T-helper 17 cell (primary cell): ENCODE results near the gene DENND10. TPM values are rescaled to one million over a fixed set of nuclear protein-coding genes. Genes with fewer than 3 reads are reported as not detected.
A peak's percentile ranks its signal among the peaks of the same experiment; 100 is the strongest.
"Not testable (repeated sequence)": the region's sequence is repeated elsewhere in the genome, so short reads cannot be mapped to it uniquely, and the experiment has no call there.

Experiments used
- ATAC-seq: fragments of 150-1000 bp; cut with Tn5 transposase; 2 replicates; pipeline ENCODE4 v1.10.0; 2021; ENCODE audit warnings: mild to moderate bottlenecking, moderate library complexity
- DNase-seq, 3 donors: peaks; one replicate each; pipeline versions ENCODE4 v3.0.0 to v3.0.0-alpha.2; 2020 to 2021
- H3K9me3 ChIP-seq: one replicate; pipeline ENCODE4 v1.7.0; 2013; ENCODE audit warnings: low read length, mild to moderate bottlenecking; ENCODE audit not compliant: control insufficient read depth, poor library complexity, severe bottlenecking
- H3K27ac Mint-ChIP-seq: one replicate; pipeline ENCODE4 v1.8.0; 2022; ENCODE audit warnings: mild to moderate bottlenecking, moderate library complexity, mixed read lengths
- H3K27me3 Mint-ChIP-seq: one replicate; pipeline ENCODE4 v1.8.0; 2022; ENCODE audit warnings: mixed read lengths
- H3K36me3 Mint-ChIP-seq: one replicate; pipeline ENCODE4 v1.8.0; 2022; ENCODE audit warnings: low read depth, mixed read lengths
- H3K4me1 Mint-ChIP-seq: one replicate; pipeline ENCODE4 v1.8.0; 2022; ENCODE audit warnings: mild to moderate bottlenecking, mixed read lengths
- H3K4me3 Mint-ChIP-seq: one replicate; pipeline ENCODE4 v1.8.0; 2022; ENCODE audit warnings: mild to moderate bottlenecking, moderate library complexity, mixed read lengths
- total RNA-seq, 4 donors: library from RNA in 2 of 4; stranded (reverse) in 2 of 4; gene quantifications; one replicate each; pipeline ENCODE4 v1.2.3 and lab custom pipeline; 2022 to 2026

The DENND10 gene
- total RNA-seq, 2 donors from 2014 or later: 37.4 to 52.1 TPM

GRCh38 chr10:119104654-119105015, 722 bp downstream of the DENND10 start:
- DNase-seq (no peak), ATAC-seq (no peak)
- Mint-ChIP-seq H3K4me1 (peaks cover 21% of the 10 kb centered on the region), H3K36me3 (no peaks in the 10 kb centered on the region), H3K27ac (no peak overlapping the region), H3K4me3 (peak overlapping the region; percentile 90), H3K27me3 (no peaks in the 10 kb centered on the region)
- no peaks in the 10 kb centered on the region for H3K9me3 ChIP-seq

- Mint-ChIP-seq H3K36me3 (no peaks in the 10 kb centered on the region), H3K27ac (peak overlapping the region; percentile 49), H3K4me3 (peak overlapping the region; percentile 90), H3K4me1 (peaks cover 21% of the 10 kb centered on the region), H3K27me3 (no peaks in the 10 kb centered on the region)
- DNase-seq (no peak), ATAC-seq (no peak)
- H3K9me3 ChIP-seq: no peaks in the 10 kb centered on the region
Measured at GRCh38 chr10:119105155-119105554, 1.2 kb downstream of the DENND10 start.

- not testable (repeated sequence) for H3K27me3 Mint-ChIP-seq, H3K9me3 ChIP-seq, DNase-seq, ATAC-seq, H3K36me3 Mint-ChIP-seq
- Mint-ChIP-seq H3K27ac (peak overlapping the region; percentile 4), H3K4me1 (peaks cover 18% of the 10 kb centered on the region), H3K4me3 (peak overlapping the region; percentile 90)
Measured at GRCh38 chr10:119105899-119106298, 2.0 kb downstream of the DENND10 start.

GRCh38 chr10:119107106-119107505, 3.2 kb downstream of the DENND10 start:
- not testable (repeated sequence) for H3K9me3 ChIP-seq, DNase-seq, H3K4me3 Mint-ChIP-seq, ATAC-seq, H3K36me3 Mint-ChIP-seq, H3K27me3 Mint-ChIP-seq, H3K27ac Mint-ChIP-seq
- H3K4me1 Mint-ChIP-seq: peaks cover 17% of the 10 kb centered on the region

GRCh38 chr10:119107771-119108170, 3.9 kb downstream of the DENND10 start:
- H3K27ac Mint-ChIP-seq, ATAC-seq, H3K27me3 Mint-ChIP-seq, H3K4me3 Mint-ChIP-seq, DNase-seq, H3K9me3 ChIP-seq, H3K36me3 Mint-ChIP-seq: not testable (repeated sequence)
- peaks cover 13% of the 10 kb centered on the region for H3K4me1 Mint-ChIP-seq

- Mint-ChIP-seq H3K4me1 (peaks cover 11% of the 10 kb centered on the region), H3K4me3 (no peak overlapping the region), H3K27ac (peak overlapping the region; percentile 14), H3K27me3 (no peaks in the 10 kb centered on the region), H3K36me3 (peaks cover 6% of the 10 kb centered on the region)
- no peaks in the 10 kb centered on the region for H3K9me3 ChIP-seq
- no peak for DNase-seq
- ATAC-seq: no peak
Measured at GRCh38 chr10:119112056-119112455, 8.1 kb downstream of the DENND10 start.

DNA sequence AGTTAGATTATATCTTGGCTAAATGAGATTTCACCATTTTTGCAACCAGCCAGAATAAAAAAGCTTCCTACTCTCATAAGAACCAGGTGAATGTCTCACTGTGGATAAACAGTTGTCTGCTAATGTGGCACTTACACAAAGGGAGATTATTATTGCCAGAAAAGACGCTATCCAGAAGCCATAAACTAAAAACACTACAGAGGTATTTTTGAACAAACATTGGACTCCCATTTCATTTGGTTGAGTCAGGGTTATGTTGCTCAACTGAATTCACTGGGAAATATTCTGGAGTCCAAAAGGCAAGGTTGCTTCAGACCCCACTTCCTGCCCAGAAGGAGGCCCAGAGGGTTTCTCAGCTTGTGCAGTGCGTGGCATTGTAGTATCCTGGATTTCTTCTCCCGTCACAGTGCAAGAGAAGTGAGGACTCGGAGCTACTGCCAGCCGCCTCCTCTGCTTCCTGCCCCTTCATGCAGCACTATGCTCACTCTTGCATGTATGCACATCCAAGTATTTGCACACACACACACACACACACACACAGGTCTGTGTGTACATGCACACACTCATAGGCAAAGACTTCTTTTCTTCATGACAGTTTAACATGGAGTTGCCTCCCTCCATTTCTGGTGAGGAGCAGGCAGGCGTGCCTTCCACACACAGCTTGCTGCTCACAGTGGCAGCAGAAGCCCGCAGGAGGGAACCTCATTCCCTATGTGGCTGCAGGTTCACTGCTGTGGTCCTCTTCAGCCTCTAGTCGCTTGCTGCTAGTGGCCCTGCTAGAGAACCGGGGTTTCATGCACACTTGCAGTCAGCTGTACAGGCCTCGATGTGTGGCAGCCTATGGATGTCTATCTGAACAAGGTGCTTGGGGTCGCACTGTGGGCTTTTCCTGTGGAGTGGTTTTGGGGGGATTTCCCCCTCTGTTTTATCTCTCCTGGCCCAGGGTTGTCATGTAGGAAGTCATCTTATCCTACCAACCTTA, 10.1 kb downstream of the DENND10 start:
- peaks cover 6% of the 10 kb centered on the region for H3K36me3 Mint-ChIP-seq
- DNase-seq (no peak), ATAC-seq (peak; percentile 14)
- peaks cover 8% of the 10 kb centered on the region for H3K4me1 Mint-ChIP-seq
- H3K27me3 Mint-ChIP-seq: no peaks in the 10 kb centered on the region
- H3K27ac Mint-ChIP-seq: peak overlapping the region; percentile 34
- no peaks in the 10 kb centered on the region for H3K9me3 ChIP-seq
- H3K4me3 Mint-ChIP-seq: no peak overlapping the region

- no peak overlapping the region for H3K4me3 Mint-ChIP-seq
- DNase-seq: no peak
- H3K27ac Mint-ChIP-seq: no peak overlapping the region
- H3K36me3 Mint-ChIP-seq: peaks cover 6% of the 10 kb centered on the region
- no peak for ATAC-seq
- H3K4me1 Mint-ChIP-seq: peaks cover 8% of the 10 kb centered on the region
- H3K9me3 ChIP-seq: no peaks in the 10 kb centered on the region
- no peaks in the 10 kb centered on the region for H3K27me3 Mint-ChIP-seq
Measured at GRCh38 chr10:119115926-119116325, 12.0 kb downstream of the DENND10 start.

DNA sequence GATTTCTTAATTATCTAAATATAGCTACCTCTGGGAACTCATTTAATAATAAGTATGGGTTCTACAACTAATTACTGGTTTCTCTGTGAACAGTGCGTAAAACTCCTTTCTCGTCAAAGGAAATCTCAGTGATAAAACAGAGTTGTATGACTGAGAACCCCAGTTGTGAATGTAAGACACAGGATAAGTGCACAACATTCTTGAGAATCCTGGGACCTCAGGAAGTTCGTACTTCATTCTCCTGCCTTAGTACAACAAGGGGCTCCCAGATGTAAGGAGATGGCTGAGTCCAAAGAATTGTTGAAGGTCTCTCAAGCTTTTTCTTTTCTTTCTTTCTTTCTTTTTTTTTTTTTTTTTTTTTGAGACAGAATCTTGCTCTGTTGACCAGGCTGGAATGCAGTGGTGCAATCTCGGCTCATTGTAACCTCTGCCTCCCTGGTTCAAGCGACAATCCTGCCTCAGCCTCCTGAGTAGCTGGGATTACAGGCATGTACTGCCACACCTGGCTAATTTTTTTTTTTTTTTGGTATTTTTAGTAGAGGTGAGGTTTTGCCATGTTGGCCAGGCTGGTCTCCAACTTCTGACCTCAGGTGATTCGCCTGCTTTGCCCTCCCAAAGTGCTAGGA, 12.5 kb downstream of the DENND10 start:
- no peaks in the 10 kb centered on the region for H3K9me3 ChIP-seq
- Mint-ChIP-seq H3K27ac (no peak overlapping the region), H3K4me1 (peaks cover 8% of the 10 kb centered on the region), H3K27me3 (no peaks in the 10 kb centered on the region), H3K4me3 (no peak overlapping the region), H3K36me3 (peaks cover 6% of the 10 kb centered on the region)
- ATAC-seq (no peak), DNase-seq (no peak)

DNA sequence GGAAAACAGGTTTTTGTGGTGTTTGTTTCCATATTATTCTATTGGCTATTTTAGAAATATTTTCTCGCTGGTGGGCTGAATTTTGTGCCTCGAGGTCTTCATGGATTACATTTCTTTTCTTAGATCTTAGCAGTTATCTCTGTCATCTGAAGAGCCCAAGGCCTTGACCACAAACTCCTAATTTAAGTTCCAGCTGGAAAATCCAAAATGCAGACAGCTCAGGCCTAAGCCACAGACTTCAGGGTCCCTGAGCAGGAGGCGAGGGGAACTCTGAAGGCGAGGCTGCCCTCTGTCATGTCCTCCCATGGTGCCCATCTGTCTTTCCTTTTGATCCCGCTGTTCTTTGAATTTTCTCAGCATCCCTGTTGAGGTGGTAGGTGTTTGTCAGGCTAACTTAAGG, 14.3 kb downstream of the DENND10 start:
- peaks cover 8% of the 10 kb centered on the region for H3K4me1 Mint-ChIP-seq
- no peak overlapping the region for H3K4me3 Mint-ChIP-seq

DNA sequence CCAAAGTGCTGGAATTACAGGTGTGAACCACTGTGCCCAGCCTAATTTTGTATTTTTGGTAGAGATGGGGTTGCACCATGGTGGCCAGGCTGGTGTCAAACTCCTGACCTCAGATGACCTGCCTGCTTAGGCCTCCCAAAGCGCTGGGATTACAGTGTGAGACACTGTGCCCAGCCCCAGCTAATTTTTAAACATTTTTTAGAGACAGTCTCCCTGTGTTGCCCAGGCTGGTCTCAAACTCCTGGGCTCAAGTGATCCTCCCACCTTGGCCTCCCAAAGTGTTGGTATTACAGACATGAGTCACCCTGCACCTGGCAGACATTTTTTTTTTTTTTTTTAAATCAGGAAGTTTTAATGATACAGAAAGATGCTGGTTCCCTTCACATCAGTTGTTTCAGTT, 15.5 kb downstream of the DENND10 start:
- Mint-ChIP-seq H3K27me3 (no peaks in the 10 kb centered on the region), H3K27ac (no peak overlapping the region), H3K4me1 (peaks cover 1% of the 10 kb centered on the region), H3K36me3 (no peaks in the 10 kb centered on the region), H3K4me3 (no peak overlapping the region)
- no peaks in the 10 kb centered on the region for H3K9me3 ChIP-seq
- ATAC-seq: no peak
- no peak for DNase-seq

More for the DNA sequence above, 14.3 kb downstream of the DENND10 start:
- Mint-ChIP-seq H3K27ac (no peak overlapping the region), H3K27me3 (no peaks in the 10 kb centered on the region), H3K36me3 (peaks cover 4% of the 10 kb centered on the region)
- ATAC-seq (no peak), DNase-seq (no peak)
- no peaks in the 10 kb centered on the region for H3K9me3 ChIP-seq

GRCh38 chr10:119120413-119120867, 16.5 kb downstream of the DENND10 start:
- Mint-ChIP-seq H3K36me3 (no peaks in the 10 kb centered on the region), H3K27ac (no peak overlapping the region)
- no peak for DNase-seq

GRCh38 chr10:119120875-119121274, 17.0 kb downstream of the DENND10 start:
- H3K9me3 ChIP-seq: no peaks in the 10 kb centered on the region
- Mint-ChIP-seq H3K4me1 (no peaks in the 10 kb centered on the region), H3K27ac (no peak overlapping the region), H3K27me3 (no peaks in the 10 kb centered on the region), H3K36me3 (peaks cover 1% of the 10 kb centered on the region), H3K4me3 (no peak overlapping the region)
- no peak for ATAC-seq
- DNase-seq: no peak

More at GRCh38 chr10:119120413-119120867, 16.5 kb downstream of the DENND10 start:
- ATAC-seq: no peak
- Mint-ChIP-seq H3K4me3 (no peak overlapping the region), H3K27me3 (no peaks in the 10 kb centered on the region), H3K4me1 (no peaks in the 10 kb centered on the region)
- H3K9me3 ChIP-seq: no peaks in the 10 kb centered on the region
